GM12878 (cell line): Measurements from ENCODE around the gene GPLD1. TPM values are rescaled to one million over a fixed set of nuclear protein-coding genes. Genes with fewer than 3 reads are reported as not detected.

ENCODE experiments used
- BACH1 ChIP-seq: fragments of 450-650 bp; IDR thresholded peaks from 2 replicates; pipeline ENCODE4 v1.6.1; 2017; ENCODE audit warnings: mild to moderate bottlenecking, borderline replicate concordance
- BCL11A ChIP-seq: IDR thresholded peaks from 2 replicates; pipeline ENCODE4 v1.6.1; 2011; ENCODE audit warnings: low read depth, low read length
- BHLHE40 ChIP-seq, 2 experiments: fragments of 450-650 bp in 1 of 2; IDR thresholded peaks; 2 replicates each; pipeline ENCODE4 v1.6.1; 2011 to 2017; ENCODE audit warnings: low read depth in 2 of 2, borderline replicate concordance in 1 of 2, improper control_type of control experiment in 1 of 2, low read length in 1 of 2, mild to moderate bottlenecking in 1 of 2
- BRCA1 ChIP-seq: IDR thresholded peaks from 2 replicates; pipeline ENCODE4 v1.6.1; 2011; ENCODE audit warnings: low read depth, low read length, improper control_type of control experiment
- CBFB ChIP-seq: IDR thresholded peaks from 2 replicates; pipeline ENCODE4 v1.6.1; 2016; ENCODE audit warnings: antibody characterized with exemption, low read depth
- CBX3 ChIP-seq: fragments of 200-600 bp; sonication (generic); IDR thresholded peaks from 2 replicates; pipeline ENCODE4 v1.6.1; 2016; ENCODE audit warnings: low read depth, borderline replicate concordance
- DPF2 ChIP-seq: fragments of 450-650 bp; IDR thresholded peaks from 2 replicates; pipeline ENCODE4 v1.6.1; 2017; ENCODE audit warnings: mild to moderate bottlenecking
- HCFC1 ChIP-seq: fragments of 150-350 bp; IDR thresholded peaks from 2 replicates; pipeline ENCODE4 v1.6.1; 2014; ENCODE audit warnings: low read length
- IKZF1 ChIP-seq: fragments of 450-650 bp; conservative IDR thresholded peaks from 2 replicates; pipeline ENCODE4 v1.6.1; 2017; ENCODE audit warnings: antibody characterized with exemption, mild to moderate bottlenecking
- JUND ChIP-seq: IDR thresholded peaks from 2 replicates; pipeline ENCODE4 v1.6.1; 2012; ENCODE audit warnings: low read depth, mild to moderate bottlenecking, low read length, improper control_type of control experiment, moderate library complexity
- KDM1A ChIP-seq: fragments of 200-600 bp; sonication (generic); IDR thresholded peaks from 2 replicates; pipeline ENCODE4 v1.6.1; 2016; ENCODE audit warnings: borderline replicate concordance
- LARP7 ChIP-seq: fragments of 450-650 bp; IDR thresholded peaks from 2 replicates; pipeline ENCODE4 v1.6.1; 2017; ENCODE audit warnings: mild to moderate bottlenecking
- NBN ChIP-seq: fragments of 450-650 bp; IDR thresholded peaks from 2 replicates; pipeline ENCODE4 v1.6.1; 2016
- NFYB ChIP-seq: IDR thresholded peaks from 2 replicates; pipeline ENCODE4 v1.6.1; 2011; ENCODE audit warnings: low read depth, mild to moderate bottlenecking, low read length, improper control_type of control experiment, moderate library complexity; ENCODE audit not compliant: insufficient read depth
- NR2C1 ChIP-seq: fragments of 450-650 bp; IDR thresholded peaks from 2 replicates; pipeline ENCODE4 v1.6.1; 2017; ENCODE audit warnings: antibody characterized with exemption, mild to moderate bottlenecking, moderate library complexity
- POLR2AphosphoS5 ChIP-seq: IDR thresholded peaks from 2 replicates; pipeline ENCODE4 v1.6.1; 2011; ENCODE audit warnings: mild to moderate bottlenecking, low read length, inconsistent platforms
- SP1 ChIP-seq: IDR thresholded peaks from one replicate; pipeline ENCODE4 v1.6.1; 2011; ENCODE audit warnings: low read depth, low read length
- ZSCAN29 ChIP-seq: fragments of 450-650 bp; IDR thresholded peaks from 2 replicates; pipeline ENCODE4 v1.6.1; 2017; ENCODE audit warnings: mild to moderate bottlenecking, moderate library complexity
- polyA plus RNA-seq, 11 experiments: library from polyadenylated mRNA; depleted of rRNA in 4 of 11; unstranded in 6 of 11; stranded (reverse) in 5 of 11; fragments of >200 nt; fragmentation: Nextera tagmentation in 4 of 11; fragmentation: Illumina TruSeq in 1 of 11; extraction: Ambion mirVana in 4 of 11; extraction: Trizol in 1 of 11; gene quantifications; 1 replicate in 1 of 11; 2 replicates in 10 of 11; pipeline versions ENCODE4 v1.2.1 to v1.2.3, GENCODE V29; 2011 to 2016; ENCODE audit warnings: inconsistent platforms in 2 of 11, missing spikeins in 2 of 11, low read depth in 1 of 11
- total RNA-seq, 4 experiments: library from RNA; depleted of rRNA in 3 of 4; stranded (reverse); fragments of >200 nt in 3 of 4; fragmentation: Illumina TruSeq in 1 of 4; extraction: Trizol in 1 of 4; gene quantifications; 2 replicates each; pipeline versions ENCODE4 v1.2.1 to v1.2.3, GENCODE V29; 2013 to 2021
- TF ChIP-seq, protein P1 (sequence below): fragments of 150-350 bp; IDR thresholded peaks from 2 replicates; pipeline ENCODE4 v1.6.1; 2016; ENCODE audit warnings: low read depth, low read length
- TF ChIP-seq, protein P2 (sequence below): fragments of 450-650 bp; formaldehyde crosslinking; IDR thresholded peaks from 2 replicates; pipeline ENCODE4 v1.4.0; 2022; ENCODE audit warnings: mild to moderate bottlenecking, moderate library complexity
- TF ChIP-seq, protein P3 (sequence below): fragments of 450-650 bp; IDR thresholded peaks from 2 replicates; pipeline ENCODE4 v1.6.1; 2016; ENCODE audit warnings: mild to moderate bottlenecking
- TF ChIP-seq, protein P4 (sequence below): fragments of 450-650 bp; IDR thresholded peaks from 2 replicates; pipeline ENCODE4 v1.6.1; 2017; ENCODE audit warnings: low read depth, mild to moderate bottlenecking, moderate library complexity

GPLD1 gene
- total and polyA plus RNA-seq, 10 of the 15 experiments (the other 5 are each of a cell fraction or from before 2014, with no cell fraction given) = 0.04 to 1.0 (median 0.69) TPM

DNA sequence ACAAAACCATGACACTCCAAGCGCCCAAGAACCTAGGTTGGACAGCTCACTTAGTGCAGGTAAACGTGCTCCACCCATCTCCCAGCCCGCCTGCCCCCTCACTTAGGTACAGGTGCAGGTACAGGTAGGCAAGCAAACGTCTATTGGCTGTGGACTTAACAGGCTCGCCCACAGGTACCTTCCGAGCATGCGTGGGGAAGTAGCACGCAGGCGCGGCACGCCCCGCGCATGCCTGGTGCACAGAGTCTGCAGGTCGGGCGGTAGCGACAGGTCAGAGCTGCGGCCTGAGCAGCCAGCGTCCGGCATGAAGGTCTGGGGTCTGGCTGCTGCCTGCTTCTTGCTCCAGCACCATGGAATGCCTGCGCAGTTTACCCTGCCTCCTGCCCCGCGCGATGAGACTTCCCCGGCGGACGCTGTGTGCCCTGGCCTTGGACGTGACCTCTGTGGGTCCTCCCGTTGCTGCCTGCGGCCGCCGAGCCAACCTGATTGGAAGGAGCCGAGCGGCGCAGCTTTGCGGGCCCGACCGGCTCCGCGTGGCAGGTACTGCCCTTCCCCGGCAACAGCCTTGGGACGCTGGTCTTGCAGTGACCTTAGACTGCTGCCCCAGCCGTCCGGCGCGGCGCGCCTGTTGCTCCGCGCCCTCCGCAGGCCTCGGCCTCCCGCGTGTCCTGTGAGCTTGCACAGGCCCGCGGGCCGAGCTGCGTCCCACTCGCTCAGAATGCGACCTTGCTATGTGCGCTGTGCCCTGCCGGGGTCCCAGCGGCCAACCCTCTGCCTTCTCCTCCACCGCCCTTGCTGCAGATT, 86.5 kb downstream of the GPLD1 start, which contains the start of gene MRS2 (continued):
- TF ChIP-seq LARP7 (peak; percentile 78; the same call in 1 of the 2 replicates), NFYB (no peak), BCL11A (no peak), JUND (no peak), BACH1 (no peak), CBX3 (no peak), HCFC1 (peak; percentile 43; the same call in 1 of the 2 replicates), CBFB (0 out of 2 replicates have a peak, but pooled peaks have one; percentile 31), DPF2 (peak; percentile 58; the same call in 1 of the 2 replicates), BRCA1 (no peak), KDM1A (no peak), NR2C1 (peak; percentile 43; the same call in 1 of the 2 replicates), BHLHE40 (IDR thresholded peaks at IDR 0.05; ENCODE audit: borderline replicate concordance in 1 of 2, low read depth in 2 of 2, low read length in 1 of 2) (peak; percentile 18 to 65; a peak in 2 of 4 replicates), SP1 (no peak), NBN (no peak), POLR2AphosphoS5 (peak; percentile 67; the same call in 1 of the 2 replicates), IKZF1 (peak; percentile 98), ZSCAN29 (no peak)
- TF ChIP-seq, protein P1, sequence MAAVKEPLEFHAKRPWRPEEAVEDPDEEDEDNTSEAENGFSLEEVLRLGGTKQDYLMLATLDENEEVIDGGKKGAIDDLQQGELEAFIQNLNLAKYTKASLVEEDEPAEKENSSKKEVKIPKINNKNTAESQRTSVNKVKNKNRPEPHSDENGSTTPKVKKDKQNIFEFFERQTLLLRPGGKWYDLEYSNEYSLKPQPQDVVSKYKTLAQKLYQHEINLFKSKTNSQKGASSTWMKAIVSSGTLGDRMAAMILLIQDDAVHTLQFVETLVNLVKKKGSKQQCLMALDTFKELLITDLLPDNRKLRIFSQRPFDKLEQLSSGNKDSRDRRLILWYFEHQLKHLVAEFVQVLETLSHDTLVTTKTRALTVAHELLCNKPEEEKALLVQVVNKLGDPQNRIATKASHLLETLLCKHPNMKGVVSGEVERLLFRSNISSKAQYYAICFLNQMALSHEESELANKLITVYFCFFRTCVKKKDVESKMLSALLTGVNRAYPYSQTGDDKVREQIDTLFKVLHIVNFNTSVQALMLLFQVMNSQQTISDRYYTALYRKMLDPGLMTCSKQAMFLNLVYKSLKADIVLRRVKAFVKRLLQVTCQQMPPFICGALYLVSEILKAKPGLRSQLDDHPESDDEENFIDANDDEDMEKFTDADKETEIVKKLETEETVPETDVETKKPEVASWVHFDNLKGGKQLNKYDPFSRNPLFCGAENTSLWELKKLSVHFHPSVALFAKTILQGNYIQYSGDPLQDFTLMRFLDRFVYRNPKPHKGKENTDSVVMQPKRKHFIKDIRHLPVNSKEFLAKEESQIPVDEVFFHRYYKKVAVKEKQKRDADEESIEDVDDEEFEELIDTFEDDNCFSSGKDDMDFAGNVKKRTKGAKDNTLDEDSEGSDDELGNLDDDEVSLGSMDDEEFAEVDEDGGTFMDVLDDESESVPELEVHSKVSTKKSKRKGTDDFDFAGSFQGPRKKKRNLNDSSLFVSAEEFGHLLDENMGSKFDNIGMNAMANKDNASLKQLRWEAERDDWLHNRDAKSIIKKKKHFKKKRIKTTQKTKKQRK = no peak
- TF ChIP-seq, protein P2, sequence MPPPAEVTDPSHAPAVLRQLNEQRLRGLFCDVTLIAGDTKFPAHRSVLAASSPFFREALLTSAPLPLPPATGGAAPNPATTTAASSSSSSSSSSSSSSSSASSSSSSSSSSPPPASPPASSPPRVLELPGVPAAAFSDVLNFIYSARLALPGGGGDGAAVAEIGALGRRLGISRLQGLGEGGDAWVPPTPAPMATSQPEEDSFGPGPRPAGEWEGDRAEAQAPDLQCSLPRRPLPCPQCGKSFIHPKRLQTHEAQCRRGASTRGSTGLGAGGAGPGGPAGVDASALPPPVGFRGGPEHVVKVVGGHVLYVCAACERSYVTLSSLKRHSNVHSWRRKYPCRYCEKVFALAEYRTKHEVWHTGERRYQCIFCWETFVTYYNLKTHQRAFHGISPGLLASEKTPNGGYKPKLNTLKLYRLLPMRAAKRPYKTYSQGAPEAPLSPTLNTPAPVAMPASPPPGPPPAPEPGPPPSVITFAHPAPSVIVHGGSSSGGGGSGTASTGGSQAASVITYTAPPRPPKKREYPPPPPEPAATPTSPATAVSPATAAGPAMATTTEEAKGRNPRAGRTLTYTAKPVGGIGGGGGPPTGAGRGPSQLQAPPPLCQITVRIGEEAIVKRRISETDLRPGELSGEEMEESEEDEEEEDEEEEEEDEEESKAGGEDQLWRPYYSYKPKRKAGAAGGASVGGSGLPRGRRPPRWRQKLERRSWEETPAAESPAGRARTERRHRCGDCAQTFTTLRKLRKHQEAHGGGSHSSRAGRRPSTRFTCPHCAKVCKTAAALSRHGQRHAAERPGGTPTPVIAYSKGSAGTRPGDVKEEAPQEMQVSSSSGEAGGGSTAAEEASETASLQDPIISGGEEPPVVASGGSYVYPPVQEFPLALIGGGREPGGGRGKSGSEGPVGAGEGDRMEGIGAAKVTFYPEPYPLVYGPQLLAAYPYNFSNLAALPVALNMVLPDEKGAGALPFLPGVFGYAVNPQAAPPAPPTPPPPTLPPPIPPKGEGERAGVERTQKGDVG (CRISPR knock-in tag) = no peak
- TF ChIP-seq, protein P3, sequence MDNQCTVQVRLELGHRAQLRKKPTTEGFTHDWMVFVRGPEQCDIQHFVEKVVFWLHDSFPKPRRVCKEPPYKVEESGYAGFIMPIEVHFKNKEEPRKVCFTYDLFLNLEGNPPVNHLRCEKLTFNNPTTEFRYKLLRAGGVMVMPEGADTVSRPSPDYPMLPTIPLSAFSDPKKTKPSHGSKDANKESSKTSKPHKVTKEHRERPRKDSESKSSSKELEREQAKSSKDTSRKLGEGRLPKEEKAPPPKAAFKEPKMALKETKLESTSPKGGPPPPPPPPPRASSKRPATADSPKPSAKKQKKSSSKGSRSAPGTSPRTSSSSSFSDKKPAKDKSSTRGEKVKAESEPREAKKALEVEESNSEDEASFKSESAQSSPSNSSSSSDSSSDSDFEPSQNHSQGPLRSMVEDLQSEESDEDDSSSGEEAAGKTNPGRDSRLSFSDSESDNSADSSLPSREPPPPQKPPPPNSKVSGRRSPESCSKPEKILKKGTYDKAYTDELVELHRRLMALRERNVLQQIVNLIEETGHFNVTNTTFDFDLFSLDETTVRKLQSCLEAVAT = no peak
- TF ChIP-seq, protein P4, sequence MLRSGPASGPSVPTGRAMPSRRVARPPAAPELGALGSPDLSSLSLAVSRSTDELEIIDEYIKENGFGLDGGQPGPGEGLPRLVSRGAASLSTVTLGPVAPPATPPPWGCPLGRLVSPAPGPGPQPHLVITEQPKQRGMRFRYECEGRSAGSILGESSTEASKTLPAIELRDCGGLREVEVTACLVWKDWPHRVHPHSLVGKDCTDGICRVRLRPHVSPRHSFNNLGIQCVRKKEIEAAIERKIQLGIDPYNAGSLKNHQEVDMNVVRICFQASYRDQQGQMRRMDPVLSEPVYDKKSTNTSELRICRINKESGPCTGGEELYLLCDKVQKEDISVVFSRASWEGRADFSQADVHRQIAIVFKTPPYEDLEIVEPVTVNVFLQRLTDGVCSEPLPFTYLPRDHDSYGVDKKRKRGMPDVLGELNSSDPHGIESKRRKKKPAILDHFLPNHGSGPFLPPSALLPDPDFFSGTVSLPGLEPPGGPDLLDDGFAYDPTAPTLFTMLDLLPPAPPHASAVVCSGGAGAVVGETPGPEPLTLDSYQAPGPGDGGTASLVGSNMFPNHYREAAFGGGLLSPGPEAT = no peak
